HepG2 (cell line): ENCODE measurements around the gene SERTAD4.

ENCODE experiments used
- KLF11 ChIP-seq: IDR thresholded peaks from 2 replicates; pipeline ENCODE4 v1.6.1; 2016; ENCODE audit warnings: missing compliant biosample characterization
- MTA3 ChIP-seq: sonication (generic); formaldehyde crosslinking; IDR thresholded peaks from 2 replicates; pipeline ENCODE4 v1.4.0; 2020; ENCODE audit warnings: missing genetic modification reagents
- RBM22 ChIP-seq: fragments of 200-400 bp; formaldehyde crosslinking; optimal IDR thresholded peaks from 2 replicates; pipeline ENCODE3; 2017; ENCODE audit warnings: mild to moderate bottlenecking, low read length, moderate library complexity
- SMAD1 ChIP-seq: sonication (generic); formaldehyde crosslinking; IDR thresholded peaks from 2 replicates; pipeline ENCODE4 v1.4.0; 2020; ENCODE audit warnings: missing genetic modification reagents, low read depth, mild to moderate bottlenecking, borderline replicate concordance

DNA sequence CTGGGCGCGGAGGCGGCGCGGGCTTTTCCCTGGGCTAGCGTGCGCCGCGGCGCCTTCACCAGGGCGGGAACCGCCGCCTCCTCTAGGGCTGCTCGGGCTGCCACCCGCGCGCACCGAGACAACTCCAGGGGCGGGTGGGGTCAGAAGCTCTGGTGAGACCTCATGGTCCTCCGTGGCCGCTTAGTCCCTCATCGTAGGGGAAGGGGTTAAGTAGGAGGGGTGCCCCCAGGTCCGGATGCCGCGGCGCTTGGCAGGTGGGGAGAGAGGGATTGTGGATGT lies 559 bp downstream of the SERTAD4 start:
- TF ChIP-seq MTA3, result no peak
- no peak for TF ChIP-seq KLF11 (CRISPR knock-in tag)
- no peak for TF ChIP-seq RBM22
- no peak for TF ChIP-seq SMAD1 (CRISPR knock-in tag)
